K562 (cell line): ENCODE measurements around the gene VTN. TPM values are rescaled to one million over a fixed set of nuclear protein-coding genes. Genes with fewer than 3 reads are reported as not detected.

Experiments used
- ARID4B ChIP-seq: sonication (generic); formaldehyde crosslinking; IDR thresholded peaks from 2 replicates; pipeline ENCODE4 v1.8.0; 2022; ENCODE audit warnings: mild to moderate bottlenecking, missing genetic modification reagents
- C11orf30 ChIP-seq: fragments of 450-650 bp; IDR thresholded peaks from 2 replicates; pipeline ENCODE4 v1.6.1; 2016; ENCODE audit warnings: low read depth, mild to moderate bottlenecking
- ELF4 ChIP-seq: fragments of 450-650 bp; formaldehyde crosslinking; IDR thresholded peaks from 2 replicates; pipeline ENCODE4 v1.4.0; 2022; ENCODE audit warnings: missing genetic modification characterization
- FOXJ2 ChIP-seq: fragments of 200-800 bp; sonication (Bioruptor generic); IDR thresholded peaks from 2 replicates; pipeline ENCODE4 v1.6.1; 2016; ENCODE audit warnings: missing genetic modification characterization, missing compliant biosample characterization
- PCBP1 ChIP-seq: fragments of 200-400 bp; formaldehyde crosslinking; IDR thresholded peaks from 2 replicates; pipeline ENCODE4 v1.6.1; 2018; ENCODE audit warnings: mild to moderate bottlenecking, low read depth, low read length; ENCODE audit not compliant: poor library complexity, severe bottlenecking
- SIRT6 ChIP-seq: IDR thresholded peaks from one replicate; pipeline ENCODE4 v1.6.1; 2012; ENCODE audit warnings: low read depth, mild to moderate bottlenecking, control low read depth, inconsistent platforms, low read length, moderate library complexity
- TSHZ1 ChIP-seq: fragments of 250-450 bp; sonication (Bioruptor Pico); IDR thresholded peaks from 2 replicates; pipeline ENCODE4 v1.4.0; 2020; ENCODE audit warnings: mild to moderate bottlenecking, moderate library complexity
- ZNF217 ChIP-seq: sonication (generic); formaldehyde crosslinking; IDR thresholded peaks from 2 replicates; pipeline ENCODE4 v1.8.0; 2022; ENCODE audit warnings: mild to moderate bottlenecking, missing genetic modification reagents
- ZNF318 ChIP-seq, 2 experiments: fragments of 450-650 bp; IDR thresholded peaks; 2 replicates each; pipeline ENCODE4 v1.6.1; 2016; ENCODE audit warnings: mild to moderate bottlenecking in 2 of 2, borderline replicate concordance in 1 of 2, low read depth in 1 of 2, moderate library complexity in 1 of 2
- polyA plus RNA-seq, 8 experiments: library from polyadenylated mRNA; depleted of rRNA in 4 of 8; stranded (reverse) in 5 of 8; unstranded in 3 of 8; fragments of >200 nt; fragmentation: Nextera tagmentation in 2 of 8; fragmentation: Illumina TruSeq in 1 of 8; extraction: Ambion mirVana in 2 of 8; extraction: Trizol in 1 of 8; gene quantifications; 2 replicates each; pipeline versions ENCODE4 v1.2.1 to v1.2.3, GENCODE V29; 2011 to 2014; ENCODE audit warnings: inconsistent platforms in 1 of 8, missing spikeins in 1 of 8
- total RNA-seq, 7 experiments: library from RNA; depleted of rRNA in 6 of 7; stranded (reverse); fragments of >200 nt in 6 of 7; fragmentation: Illumina TruSeq in 2 of 7; extraction: Trizol in 2 of 7; gene quantifications; 2 replicates each; pipeline versions ENCODE4 v1.2.1 to v1.2.3, GENCODE V29; 2011 to 2021; ENCODE audit warnings: low replicate concordance in 1 of 7

VTN gene
- total and polyA plus RNA-seq, 9 of the 15 experiments (the other 6 are each of a cell fraction or from before 2014, with no cell fraction given): 0.13 to 1.0 (median 0.29) TPM; not detected in 1

GRCh38 chr17:28357061-28357900 lies 12.8 kb downstream of the VTN start, which contains the start of gene POLDIP2 (continued):
- TF ChIP-seq TSHZ1 (CRISPR knock-in tag) (0 out of 2 replicates have a peak, but pooled peaks have one; percentile 6), ELF4 (CRISPR knock-in tag) (no peak), ARID4B (CRISPR knock-in tag) (peak; percentile 34; the same call in 1 of the 2 replicates), PCBP1 (peak; percentile 73), SIRT6 (no peak), FOXJ2 (tag) (no peak), ZNF217 (CRISPR knock-in tag) (no peak), C11orf30 (peak; percentile 100), ZNF318 (IDR thresholded peaks at IDR 0.05; ENCODE audit: borderline replicate concordance in 1 of 2, low read depth in 1 of 2) (no peak)
